GM18951 (cell line): Measurements from ENCODE around the gene UAP1L1.

Experiments used
- POLR2A ChIP-seq: IDR thresholded peaks from 4 replicates; pipeline ENCODE4 v1.6.1; 2011; ENCODE audit warnings: mild to moderate bottlenecking; ENCODE audit not compliant: insufficient read length, insufficient read depth; ENCODE audit errors: extremely low read depth
- in situ Hi-C: fragments of 300-500 bp; cut with MboI; formaldehyde crosslinking; loops from one replicate; pipeline ENCODE4 v1.12.0; 2022; ENCODE audit warnings: low sequenced_read_pairs, mixed read lengths, inconsistent platforms; ENCODE audit not compliant: unreplicated experiment

UAP1L1 gene

GRCh38 chr9:137096785-137097546, 19.6 kb downstream of the UAP1L1 start:
- TF ChIP-seq POLR2A, result no peak
- in situ Hi-C loops, result no loop called here

GRCh38 chr9:137097761-137098462, 20.6 kb downstream of the UAP1L1 start:
- no peak for TF ChIP-seq POLR2A
- in situ Hi-C loops, result no loop called here

- no peak for TF ChIP-seq POLR2A
- in situ Hi-C loops, result no loop called here
Observed at GRCh38 chr9:137099231-137099630, 21.9 kb downstream of the UAP1L1 start.

- no peak for TF ChIP-seq POLR2A
- in situ Hi-C loops, result no loop called here
Observed at GRCh38 chr9:137103206-137103999, 26.1 kb downstream of the UAP1L1 start.

- no peak for TF ChIP-seq POLR2A
- in situ Hi-C loops, result no loop called here
Observed at GRCh38 chr9:137105814-137106661, 28.7 kb downstream of the UAP1L1 start.

GRCh38 chr9:137106662-137107250, 29.4 kb downstream of the UAP1L1 start:
- in situ Hi-C loops, result no loop called here

GRCh38 chr9:137107312-137107921, 30.1 kb downstream of the UAP1L1 start:
- peak; percentile 15 for TF ChIP-seq POLR2A
- in situ Hi-C loops, result no loop called here

More at GRCh38 chr9:137106662-137107250, 29.4 kb downstream of the UAP1L1 start:
- no peak for TF ChIP-seq POLR2A

GRCh38 chr9:137107982-137108381, 30.7 kb downstream of the UAP1L1 start:
- in situ Hi-C loops, result no loop called here
- TF ChIP-seq POLR2A, result no peak

GRCh38 chr9:137108608-137109249, 31.4 kb downstream of the UAP1L1 start:
- no peak for TF ChIP-seq POLR2A
- in situ Hi-C loops, result no loop called here

GRCh38 chr9:137109250-137110146, 32.2 kb downstream of the UAP1L1 start:
- TF ChIP-seq POLR2A, result no peak
- in situ Hi-C loops, result no loop called here
